IMR-90 (cell line): ENCODE measurements around the gene VGLL2. TPM values are rescaled to one million over a fixed set of nuclear protein-coding genes. Genes with fewer than 3 reads are reported as not detected.

ENCODE experiments used
- ATAC-seq: fragments of 200-7000 bp; cut with Tn5 transposase; 2 replicates; pipeline ENCODE4 v1.9.1; 2020; ENCODE audit warnings: low read depth, mild to moderate bottlenecking, moderate library complexity
- BruUV-seq: library from RNA; stranded (reverse); fragments of 400-500 nt; replicated peaks from 2 replicates; lab custom pipeline; 2021; lab: Mats Ljungman, UMichigan
- CTCF ChIA-PET: fragments of 300-600 bp; formaldehyde crosslinking; extraction: SDS; loops from one replicate; lab custom pipeline; 2021; ENCODE audit warnings: antibody characterized with exemption; lab: Yijun Ruan, JAX
- POLR2A ChIA-PET: fragments of 300-600 bp; sonication (Branson Sonifier 250); formaldehyde crosslinking; loops from one replicate; lab custom pipeline; 2022; ENCODE audit warnings: antibody characterized with exemption; ENCODE audit not compliant: unreplicated experiment; lab: Charles Lee
- DNase-seq: peaks from one replicate; pipeline ENCODE4 v3.0.0; 2013
- H2AFZ ChIP-seq: replicated peaks from 2 replicates; pipeline ENCODE3; 2013; ENCODE audit warnings: low read length, mild to moderate bottlenecking; ENCODE audit not compliant: poor library complexity
- H2AK5ac ChIP-seq: 2 replicates; pipeline ENCODE4 v1.6.1; 2013; ENCODE audit warnings: low read depth, low read length, inconsistent platforms
- H2AK9ac ChIP-seq: replicated peaks from 2 replicates; pipeline ENCODE3; 2013; ENCODE audit warnings: mild to moderate bottlenecking, low read depth, low read length, moderate library complexity; ENCODE audit not compliant: poor library complexity
- H2BK120ac ChIP-seq: 2 replicates; pipeline ENCODE4 v1.6.1; 2013; ENCODE audit warnings: low read depth, low read length, inconsistent platforms
- H2BK15ac ChIP-seq: 3 replicates; pipeline ENCODE4 v1.6.1; 2013; ENCODE audit warnings: low read depth, low read length, inconsistent platforms
- H2BK20ac ChIP-seq: 2 replicates; pipeline ENCODE4 v1.6.1; 2013; ENCODE audit warnings: low read depth, mild to moderate bottlenecking, inconsistent platforms, low read length, moderate library complexity
- H2BK5ac ChIP-seq: 2 replicates; pipeline ENCODE4 v1.6.1; 2013; ENCODE audit warnings: mild to moderate bottlenecking, low read depth, low read length, inconsistent platforms; ENCODE audit not compliant: poor library complexity, severe bottlenecking
- H3K14ac ChIP-seq: replicated peaks from 2 replicates; pipeline ENCODE4 v1.6.1; 2013; ENCODE audit warnings: low read depth, low read length, inconsistent platforms
- H3K18ac ChIP-seq: 2 replicates; pipeline ENCODE4 v1.6.1; 2013; ENCODE audit warnings: low read depth, low read length, control low read depth
- H3K23ac ChIP-seq: 2 replicates; pipeline ENCODE4 v1.6.1; 2013; ENCODE audit warnings: low read depth, low read length, inconsistent platforms
- H3K27ac ChIP-seq: 2 replicates; pipeline ENCODE4 v1.5.1; 2013; ENCODE audit warnings: mild to moderate bottlenecking, control low read depth, low read length; ENCODE audit not compliant: insufficient read depth
- H3K27me3 ChIP-seq: 2 replicates; pipeline ENCODE4 v1.6.1; 2013; ENCODE audit warnings: low read length; ENCODE audit not compliant: control insufficient read depth, insufficient read depth
- H3K36me3 ChIP-seq: 2 replicates; pipeline ENCODE4 v1.6.1; 2013; ENCODE audit warnings: low read length, mixed read lengths; ENCODE audit not compliant: control insufficient read depth, insufficient read depth
- H3K4ac ChIP-seq: 2 replicates; pipeline ENCODE4 v1.6.1; 2013; ENCODE audit warnings: low read depth, low read length, inconsistent platforms
- H3K4me1 ChIP-seq: 2 replicates; pipeline ENCODE4 v1.6.1; 2013; ENCODE audit warnings: low read length, mixed read lengths; ENCODE audit not compliant: control insufficient read depth, insufficient read depth
- H3K4me2 ChIP-seq: 2 replicates; pipeline ENCODE4 v1.6.1; 2013; ENCODE audit warnings: low read depth, mild to moderate bottlenecking, control low read depth, low read length, moderate library complexity
- H3K4me3 ChIP-seq: 2 replicates; pipeline ENCODE4 v1.5.1; 2013; ENCODE audit warnings: low read depth, mild to moderate bottlenecking, control low read depth, low read length, moderate library complexity; ENCODE audit not compliant: insufficient read depth
- H3K56ac ChIP-seq: 2 replicates; pipeline ENCODE4 v1.6.1; 2013; ENCODE audit warnings: low read length, inconsistent platforms; ENCODE audit not compliant: insufficient read depth; ENCODE audit errors: extremely low read depth
- H3K79me1 ChIP-seq, 2 experiments: 2 replicates each; pipeline ENCODE4 v1.6.1; 2013; ENCODE audit warnings: low read length in 2 of 2, inconsistent platforms in 1 of 2, low read depth in 1 of 2
- H3K9ac ChIP-seq: 2 replicates; pipeline ENCODE4 v1.6.1; 2013; ENCODE audit warnings: low read depth, low read length, control low read depth
- H3K9me1 ChIP-seq: 2 replicates; pipeline ENCODE4 v1.6.1; 2013; ENCODE audit warnings: low read length, inconsistent platforms; ENCODE audit not compliant: insufficient read depth
- H3K9me3 ChIP-seq: 2 replicates; pipeline ENCODE4 v1.6.1; 2013; ENCODE audit warnings: low read length; ENCODE audit not compliant: control insufficient read depth, insufficient read depth
- H4K20me1 ChIP-seq: 2 replicates; pipeline ENCODE4 v1.6.1; 2013; ENCODE audit warnings: low read length, inconsistent platforms; ENCODE audit not compliant: insufficient read depth
- H4K5ac ChIP-seq: 2 replicates; pipeline ENCODE4 v1.6.1; 2013; ENCODE audit warnings: mild to moderate bottlenecking, low read depth, low read length, control low read depth
- H4K8ac ChIP-seq, 2 experiments: 2 replicates each; pipeline ENCODE4 v1.6.1; 2013; ENCODE audit warnings: low read depth in 2 of 2, low read length in 2 of 2, control low read depth in 1 of 2, inconsistent platforms in 1 of 2
- H4K91ac ChIP-seq: 2 replicates; pipeline ENCODE4 v1.6.1; 2013; ENCODE audit warnings: low read depth, low read length, inconsistent platforms; ENCODE audit not compliant: insufficient read depth
- BHLHE40 ChIP-seq: fragments of 150-350 bp; IDR thresholded peaks from 2 replicates; pipeline ENCODE4 v1.6.1; 2016; ENCODE audit warnings: mild to moderate bottlenecking, low read depth, low read length
- CEBPB ChIP-seq: IDR thresholded peaks from 2 replicates; pipeline ENCODE4 v1.6.1; 2012; ENCODE audit warnings: low read depth, low read length, improper control_type of control experiment
- CHD1 ChIP-seq: IDR thresholded peaks from 2 replicates; pipeline ENCODE4 v1.6.1; 2012; ENCODE audit warnings: low read depth, low read length, improper control_type of control experiment
- CTCF ChIP-seq: conservative IDR thresholded peaks from 2 replicates; pipeline ENCODE4 v1.5.1; 2012; ENCODE audit warnings: mild to moderate bottlenecking, low read depth, low read length, improper control_type of control experiment
- ELK1 ChIP-seq: fragments of 150-350 bp; IDR thresholded peaks from 2 replicates; pipeline ENCODE4 v1.6.1; 2016; ENCODE audit warnings: low read depth, mild to moderate bottlenecking, low read length, moderate library complexity, borderline replicate concordance
- FOS ChIP-seq: fragments of 150-350 bp; IDR thresholded peaks from 2 replicates; pipeline ENCODE4 v1.6.1; 2016; ENCODE audit warnings: low read depth, low read length
- MAFK ChIP-seq: IDR thresholded peaks from 2 replicates; pipeline ENCODE4 v1.6.1; 2012; ENCODE audit warnings: low read depth, low read length, improper control_type of control experiment
- MXI1 ChIP-seq: IDR thresholded peaks from 2 replicates; pipeline ENCODE4 v1.6.1; 2012; ENCODE audit warnings: low read depth, mild to moderate bottlenecking, low read length, moderate library complexity, borderline replicate concordance
- NFE2L2 ChIP-seq: fragments of 150-350 bp; IDR thresholded peaks from 2 replicates; pipeline ENCODE4 v1.6.1; 2016; ENCODE audit warnings: low read depth, mild to moderate bottlenecking, low read length
- POLR2A ChIP-seq: IDR thresholded peaks from 2 replicates; pipeline ENCODE4 v1.6.1; 2012; ENCODE audit warnings: mild to moderate bottlenecking, low read depth, low read length
- RFX5 ChIP-seq: IDR thresholded peaks from 2 replicates; pipeline ENCODE4 v1.8.0; 2012; ENCODE audit warnings: low read depth, mild to moderate bottlenecking, low read length, moderate library complexity
- SMC3 ChIP-seq: fragments of 150-350 bp; IDR thresholded peaks from 2 replicates; pipeline ENCODE4 v1.6.1; 2016; ENCODE audit warnings: low read depth, mild to moderate bottlenecking, antibody characterized with exemption, low read length, moderate library complexity
- USF2 ChIP-seq: fragments of 150-350 bp; IDR thresholded peaks from 2 replicates; pipeline ENCODE4 v1.6.1; 2017; ENCODE audit warnings: mild to moderate bottlenecking, antibody characterized with exemption, low read length, low read depth
- WGBS, 2 experiments: methylation state at CpG; one replicate each; pipeline versions ENCODE4 v1.1.5 to v1.1.7; 2013; ENCODE audit warnings: missing lambda C conversion rate in 2 of 2; ENCODE audit not compliant: insufficient read length in 1 of 2; ENCODE audit errors: extremely low coverage in 2 of 2; 5-methylcytosine and 5-hydroxymethylcytosine counted together
- dilution Hi-C: fragments of 300-500 bp; cut with HindIII; formaldehyde crosslinking; loops from one replicate; pipeline ENCODE4 v1.14.3; 2018; ENCODE audit warnings: low sequenced_read_pairs; ENCODE audit not compliant: unreplicated experiment
- in situ Hi-C: fragments of 300-500 bp; cut with MboI; formaldehyde crosslinking; loops from 3 replicates; pipeline ENCODE4 v1.14.3; 2019; ENCODE audit warnings: low sequenced_read_pairs, inconsistent platforms, mixed read lengths
- intact Hi-C: fragments of 100-400 bp; cut with micrococcal nuclease; formaldehyde crosslinking; loops from 2 replicates; pipeline ENCODE4 v1.10.0; 2022
- polyA plus RNA-seq, 3 experiments: library from polyadenylated mRNA; depleted of rRNA; stranded (reverse); fragments of >200 nt; gene quantifications; 2 replicates each; pipeline ENCODE4 v1.2.3, GENCODE V29; 2012; ENCODE audit warnings: low replicate concordance in 1 of 3
- total RNA-seq: library from RNA; depleted of rRNA; stranded (reverse); fragments of >200 nt; gene quantifications from 2 replicates; pipeline ENCODE4 v1.2.3, GENCODE V29; 2012

Gene VGLL2
- total and polyA plus RNA-seq, 2 of the 4 experiments (the other 2 are of a cell fraction) = not detected

- Histone ChIP-seq H3K79me1 (no peaks in the 10 kb centered on the region), H2BK120ac (no peak overlapping the region), H2AK9ac (no peak overlapping the region), H4K20me1 (no peaks in the 10 kb centered on the region), H2BK5ac (no peak overlapping the region), H3K9me3 (peaks cover 2% of the 10 kb centered on the region), H2BK15ac (no peak overlapping the region), H3K4ac (no peak overlapping the region), H3K18ac (no peak overlapping the region), H2AK5ac (no peak overlapping the region), H2BK20ac (no peak overlapping the region), H3K14ac (no peak overlapping the region), H2AFZ (no peak overlapping the region), H3K9ac (no peak overlapping the region), H3K4me2 (no peak overlapping the region), H4K5ac (no peak overlapping the region), H3K4me3 (no peak overlapping the region), H3K23ac (no peak overlapping the region), H3K27ac (no peak overlapping the region), H4K91ac (no peak overlapping the region), H3K36me3 (no peaks in the 10 kb centered on the region), H3K56ac (no peak overlapping the region), H3K27me3 (peaks cover 77% of the 10 kb centered on the region), H3K9me1 (no peaks in the 10 kb centered on the region), H3K4me1 (no peaks in the 10 kb centered on the region; the same call in 1 of the 2 replicates), H4K8ac (no peak overlapping the region)
- ChIA-PET POLR2A (no interaction called here), CTCF (no interaction called here)
- TF ChIP-seq POLR2A (no peak), CTCF (no peak), BHLHE40 (no peak), USF2 (no peak), MXI1 (no peak), NFE2L2 (no peak), CEBPB (no peak), ELK1 (no peak), MAFK (no peak), FOS (no peak), CHD1 (no peak), SMC3 (no peak), RFX5 (no peak)
- in situ Hi-C loops (no loop called here), intact Hi-C loops (no loop called here), dilution Hi-C loops (no loop called here)
- DNase-seq = no peak
- no peak for ATAC-seq
- WGBS, 2 experiments = 0% methylated on average over 1 of the region's 1 CpG; no CpG with 5 or more reads in 1 of the 2 experiments
- BruUV-seq = no TSS peak
These were observed 3.6 kb downstream of the VGLL2 start for GRCh38 chr6:117268924-117269323.
